Stomach (tissue), 4 donors: ENCODE data around the gene MYD88.

Experiments used
- CTCF ChIP-seq, 7 experiments: fragments of 450-650 bp in 4 of 7; fragments of 200-600 bp in 3 of 7; sonication (generic) in 3 of 7; IDR thresholded peaks; one replicate each; pipeline ENCODE4 v1.5.1; 2016 to 2019; ENCODE audit warnings: antibody characterized with exemption in 7 of 7, control low read depth in 2 of 7, mild to moderate bottlenecking in 1 of 7
- POLR2A ChIP-seq, 4 donors: fragments of 450-650 bp; IDR thresholded peaks; one replicate each; pipeline ENCODE4 v1.6.1; 2016; ENCODE audit warnings: antibody characterized with exemption in 4 of 4, control low read depth in 2 of 4, mild to moderate bottlenecking in 1 of 4, moderate library complexity in 1 of 4

- TF ChIP-seq CTCF (IDR thresholded peaks at IDR 0.05), result no peak
- no peak for TF ChIP-seq POLR2A (IDR thresholded peaks at IDR 0.05)
These were observed 42.6 kb upstream of the MYD88 start for GRCh38 chr3:38095669-38096483.
